DOHH2 (cell line): ENCODE results near the gene SPOCK2.

Source experiments
- H3F3A ChIP-seq: fragments of 200-600 bp; sonication (generic), shearing (Covaris generic); 2 replicates; pipeline ENCODE4 v1.6.0; 2016; ENCODE audit warnings: antibody characterized with exemption, mild to moderate bottlenecking; ENCODE audit not compliant: control insufficient read depth, insufficient read depth
- H3K27ac ChIP-seq: fragments of 200-600 bp; sonication (generic); 2 replicates; pipeline ENCODE4 v1.5.1; 2014; ENCODE audit warnings: low read depth, mild to moderate bottlenecking, low read length, moderate library complexity
- H3K27me3 ChIP-seq: fragments of 200-600 bp; sonication (generic); 2 replicates; pipeline ENCODE4 v1.6.1; 2014; ENCODE audit warnings: mild to moderate bottlenecking, low read length, mixed read lengths; ENCODE audit not compliant: control insufficient read depth
- H3K36me3 ChIP-seq: fragments of 200-600 bp; sonication (generic); 2 replicates; pipeline ENCODE4 v1.6.1; 2014; ENCODE audit warnings: mild to moderate bottlenecking, low read length, moderate library complexity, mixed read lengths; ENCODE audit not compliant: control insufficient read depth
- H3K4me1 ChIP-seq: fragments of 200-600 bp; sonication (generic); 2 replicates; pipeline ENCODE4 v1.6.1; 2014; ENCODE audit warnings: mild to moderate bottlenecking, low read length, mixed read lengths; ENCODE audit not compliant: control insufficient read depth
- H3K4me2 ChIP-seq: fragments of 200-600 bp; sonication (generic); 2 replicates; pipeline ENCODE4 v1.6.0; 2014; ENCODE audit warnings: mild to moderate bottlenecking, low read length, moderate library complexity
- H3K4me3 ChIP-seq: fragments of 200-600 bp; sonication (generic); 2 replicates; pipeline ENCODE4 v1.5.1; 2014; ENCODE audit warnings: mild to moderate bottlenecking, low read length, mixed read lengths
- H3K79me2 ChIP-seq: fragments of 200-600 bp; sonication (generic); 2 replicates; pipeline ENCODE4 v1.6.1; 2014; ENCODE audit warnings: mild to moderate bottlenecking, low read length, mixed read lengths; ENCODE audit not compliant: control insufficient read depth
- H3K9me2 ChIP-seq: fragments of 200-600 bp; sonication (generic); replicated peaks from 2 replicates; pipeline ENCODE4 v1.6.1; 2014; ENCODE audit warnings: mild to moderate bottlenecking, low read length, mixed read lengths; ENCODE audit not compliant: control insufficient read depth
- H3K9me3 ChIP-seq: fragments of 200-600 bp; sonication (generic); 2 replicates; pipeline ENCODE4 v1.6.1; 2014; ENCODE audit warnings: antibody characterized with exemption, low read length, mixed read lengths; ENCODE audit not compliant: control insufficient read depth, insufficient read depth
- H4K20me1 ChIP-seq: fragments of 200-600 bp; sonication (generic); 2 replicates; pipeline ENCODE4 v1.6.0; 2014; ENCODE audit warnings: low read depth, mild to moderate bottlenecking, antibody characterized with exemption, low read length, moderate library complexity; ENCODE audit not compliant: control insufficient read depth, insufficient read depth
- CTCF ChIP-seq: fragments of 200-600 bp; sonication (generic); IDR thresholded peaks from one replicate; pipeline ENCODE4 v1.5.1; 2014; ENCODE audit warnings: antibody characterized with exemption, mild to moderate bottlenecking, low read depth, low read length; ENCODE audit not compliant: poor library complexity, severe bottlenecking
- EZH2phosphoT487 ChIP-seq: fragments of 200-600 bp; sonication (generic); IDR thresholded peaks from 2 replicates; pipeline ENCODE4 v1.6.1; 2017; ENCODE audit warnings: borderline replicate concordance, mild to moderate bottlenecking, antibody characterized with exemption, low read length, moderate library complexity, mixed read lengths

SPOCK2 gene

DNA sequence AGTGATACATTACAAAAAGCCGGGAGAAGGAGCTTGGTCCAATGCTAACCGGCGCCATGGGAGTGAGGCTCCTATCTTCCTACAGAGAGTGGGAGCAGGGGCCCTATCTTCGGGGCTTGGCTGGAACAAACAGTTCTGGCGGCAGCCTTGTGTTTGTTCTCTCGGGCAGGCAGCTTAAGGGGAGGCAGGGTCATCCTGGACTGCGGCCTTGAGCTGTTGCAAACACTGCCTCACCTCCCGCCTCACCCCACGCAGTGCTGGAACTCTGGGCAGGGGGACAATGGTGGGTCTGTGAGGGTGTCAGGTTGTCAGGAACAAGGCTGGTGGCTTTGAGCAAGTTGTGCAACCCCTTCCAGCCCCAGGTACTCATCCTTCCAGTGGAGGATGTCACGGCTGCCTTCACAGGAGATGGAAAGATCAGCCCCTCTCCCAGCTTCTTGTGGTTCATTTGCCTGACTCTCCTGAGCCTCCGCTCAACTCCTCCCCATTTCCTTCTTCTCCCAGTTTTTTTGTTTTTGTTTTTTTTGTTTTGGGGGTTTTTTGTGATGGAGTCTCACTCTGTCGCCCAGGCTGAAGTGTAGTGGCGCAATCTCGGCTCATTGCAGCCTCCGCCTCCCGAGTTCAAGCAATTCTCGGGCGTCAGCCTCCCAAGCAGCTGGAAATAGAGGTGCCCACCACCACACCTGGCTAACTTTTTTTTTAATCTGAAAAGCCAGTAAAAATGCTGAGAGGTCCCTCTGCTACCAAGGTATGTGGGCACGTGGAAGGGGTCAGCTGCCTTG, 57.4 kb downstream of the SPOCK2 start:
- H3K9me3 ChIP-seq: no peaks in the 10 kb centered on the region
- 0 out of 2 replicates have a peak, but pooled peaks cover 3% of the 10 kb centered on the region for H3K27me3 ChIP-seq
- no peak for TF ChIP-seq CTCF
- no peaks in the 10 kb centered on the region for H3K36me3 ChIP-seq
- no peaks in the 10 kb centered on the region for H3K4me1 ChIP-seq
- no peaks in the 10 kb centered on the region for H3F3A ChIP-seq
- no peak overlapping the region for H3K4me2 ChIP-seq
- no peak overlapping the region for H3K4me3 ChIP-seq
- H4K20me1 ChIP-seq: no peaks in the 10 kb centered on the region
- H3K9me2 ChIP-seq: no peaks in the 10 kb centered on the region
- H3K27ac ChIP-seq: no peak overlapping the region
- H3K79me2 ChIP-seq: no peaks in the 10 kb centered on the region

DNA sequence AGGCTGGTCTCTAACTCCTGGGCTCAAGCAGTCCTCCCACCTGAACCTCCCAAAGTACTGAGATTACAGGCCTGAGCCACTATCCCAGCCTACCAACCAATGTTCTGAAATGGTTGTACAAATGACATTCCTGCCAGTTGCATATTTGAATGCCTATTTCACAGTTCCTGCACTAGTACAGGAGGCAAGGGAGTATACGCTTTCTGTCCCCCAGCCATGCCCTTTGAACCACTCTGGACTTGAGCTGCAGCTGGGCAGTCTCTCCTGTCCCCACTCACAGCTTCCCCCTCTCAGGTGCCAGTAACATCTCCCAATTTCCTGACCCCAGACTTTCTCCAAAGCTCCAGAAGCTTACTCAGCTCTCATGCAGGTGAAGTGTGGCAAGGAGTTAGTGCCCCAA, 58.9 kb downstream of the SPOCK2 start:
- Histone ChIP-seq H3K9me2 (no peaks in the 10 kb centered on the region), H3K79me2 (no peaks in the 10 kb centered on the region), H4K20me1 (no peaks in the 10 kb centered on the region), H3K9me3 (no peaks in the 10 kb centered on the region), H3K27ac (no peak overlapping the region), H3K4me2 (no peak overlapping the region), H3K4me1 (no peaks in the 10 kb centered on the region), H3F3A (no peaks in the 10 kb centered on the region), H3K36me3 (no peaks in the 10 kb centered on the region), H3K27me3 (0 out of 2 replicates have a peak, but pooled peaks cover 3% of the 10 kb centered on the region), H3K4me3 (no peak overlapping the region)
- TF ChIP-seq CTCF: no peak

GRCh38 chr10:72027498-72027897, 60.9 kb downstream of the SPOCK2 start:
- H3K4me1 ChIP-seq: no peaks in the 10 kb centered on the region
- no peak overlapping the region for H3K4me3 ChIP-seq

More at GRCh38 chr10:72027498-72027897, 60.9 kb downstream of the SPOCK2 start:
- Histone ChIP-seq H3K27ac (no peak overlapping the region), H3K9me2 (no peaks in the 10 kb centered on the region), H4K20me1 (no peaks in the 10 kb centered on the region), H3K79me2 (no peaks in the 10 kb centered on the region), H3K4me2 (no peak overlapping the region), H3K36me3 (no peaks in the 10 kb centered on the region), H3F3A (no peaks in the 10 kb centered on the region), H3K27me3 (0 out of 2 replicates have a peak, but pooled peaks cover 3% of the 10 kb centered on the region), H3K9me3 (no peaks in the 10 kb centered on the region)
- no peak for TF ChIP-seq CTCF
- TF ChIP-seq EZH2phosphoT487: no peak
